GM15510 (cell line): Measurements from ENCODE around the gene THSD7B.

Source experiments
- POLR2A ChIP-seq: IDR thresholded peaks from 3 replicates; pipeline ENCODE4 v1.6.1; 2011; ENCODE audit warnings: borderline replicate concordance; ENCODE audit not compliant: insufficient read length; ENCODE audit errors: extremely low read depth

The THSD7B gene

GRCh38 chr2:137221797-137222492 is 456.6 kb downstream of the THSD7B start:
- no peak for TF ChIP-seq POLR2A

GRCh38 chr2:137223722-137224121 is 458.4 kb downstream of the THSD7B start:
- no peak for TF ChIP-seq POLR2A

- no peak for TF ChIP-seq POLR2A
Measured at GRCh38 chr2:137228566-137228965, 463.2 kb downstream of the THSD7B start.

- TF ChIP-seq POLR2A = no peak
Measured at GRCh38 chr2:137229834-137230233, 464.5 kb downstream of the THSD7B start.

- TF ChIP-seq POLR2A = no peak
Measured at GRCh38 chr2:137231628-137232027, 466.3 kb downstream of the THSD7B start.

- no peak for TF ChIP-seq POLR2A
Measured at GRCh38 chr2:137232076-137232475, 466.7 kb downstream of the THSD7B start.

GRCh38 chr2:137233091-137233490 is 467.7 kb downstream of the THSD7B start:
- TF ChIP-seq POLR2A = no peak

- no peak for TF ChIP-seq POLR2A
Measured at GRCh38 chr2:137237055-137237454, 471.7 kb downstream of the THSD7B start.

GRCh38 chr2:137238065-137238464 is 472.7 kb downstream of the THSD7B start:
- no peak for TF ChIP-seq POLR2A

- TF ChIP-seq POLR2A = no peak
Measured at GRCh38 chr2:137249463-137250130, 484.3 kb downstream of the THSD7B start.

GRCh38 chr2:137250401-137250800 is 485.1 kb downstream of the THSD7B start:
- TF ChIP-seq POLR2A = no peak

GRCh38 chr2:137251045-137251444 is 485.7 kb downstream of the THSD7B start:
- TF ChIP-seq POLR2A = no peak

GRCh38 chr2:137252934-137253333 is 487.6 kb downstream of the THSD7B start:
- TF ChIP-seq POLR2A = no peak

- no peak for TF ChIP-seq POLR2A
Measured at GRCh38 chr2:137254052-137254451, 488.7 kb downstream of the THSD7B start.

- TF ChIP-seq POLR2A = no peak
Measured at GRCh38 chr2:137255345-137255744, 490.0 kb downstream of the THSD7B start.

- no peak for TF ChIP-seq POLR2A
Measured at GRCh38 chr2:137255990-137256389, 490.6 kb downstream of the THSD7B start.
